Limb (tissue), 2 donors: Measurements from ENCODE around the gene TMED1.

ENCODE experiments used
- DNase-seq, 2 donors: peaks; one replicate each; pipeline ENCODE4 v3.0.0-alpha.2; 2016; ENCODE audit errors: extremely low spot score in 2 of 2

The TMED1 gene

DNA sequence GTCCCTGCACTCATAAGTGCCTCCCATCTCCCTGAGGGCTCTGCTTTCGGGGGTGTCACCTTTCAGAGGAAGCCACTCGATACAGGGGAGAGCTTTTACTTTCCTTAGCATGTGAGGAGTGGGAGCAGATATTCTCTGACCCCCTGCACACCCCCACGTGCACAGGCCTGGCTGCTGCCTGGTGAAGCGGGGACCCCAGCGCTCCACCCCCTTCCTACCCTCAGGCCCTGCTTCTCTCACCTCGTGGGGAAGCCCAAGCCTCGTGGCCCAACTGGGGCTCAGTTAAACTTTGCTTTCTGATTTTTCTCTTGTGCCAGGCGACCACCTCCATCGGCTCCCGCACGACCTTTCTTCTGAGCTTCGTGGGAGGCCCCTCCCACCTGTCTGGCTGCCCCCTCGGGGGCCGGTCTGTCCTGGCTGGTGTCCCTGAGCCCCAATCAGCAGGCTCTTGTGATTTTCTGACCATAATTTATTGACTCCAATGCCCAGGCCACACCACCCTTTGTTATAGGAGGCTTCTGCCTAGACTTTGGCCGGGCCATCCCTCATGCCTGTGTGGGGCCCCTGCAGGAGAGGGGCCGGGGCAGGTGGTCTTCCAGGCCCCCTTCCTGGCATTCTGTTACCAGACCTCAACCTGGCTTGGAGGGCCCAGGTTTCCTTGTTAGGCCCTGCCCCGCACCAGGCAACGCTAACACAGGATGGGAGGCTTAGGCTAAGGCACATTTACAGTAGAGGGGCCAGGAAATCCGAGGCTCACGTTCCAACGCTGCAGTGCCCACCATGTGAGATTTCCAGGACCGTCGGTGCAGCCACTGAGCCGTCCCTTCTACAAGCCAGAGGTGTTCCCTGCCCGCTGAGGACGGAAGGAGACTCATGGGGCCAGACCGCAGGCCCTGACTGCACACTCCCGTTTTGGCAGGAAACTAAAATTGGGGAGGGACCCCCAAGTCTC, 3.7 kb downstream of the TMED1 start:
- no peak for DNase-seq

DNA sequence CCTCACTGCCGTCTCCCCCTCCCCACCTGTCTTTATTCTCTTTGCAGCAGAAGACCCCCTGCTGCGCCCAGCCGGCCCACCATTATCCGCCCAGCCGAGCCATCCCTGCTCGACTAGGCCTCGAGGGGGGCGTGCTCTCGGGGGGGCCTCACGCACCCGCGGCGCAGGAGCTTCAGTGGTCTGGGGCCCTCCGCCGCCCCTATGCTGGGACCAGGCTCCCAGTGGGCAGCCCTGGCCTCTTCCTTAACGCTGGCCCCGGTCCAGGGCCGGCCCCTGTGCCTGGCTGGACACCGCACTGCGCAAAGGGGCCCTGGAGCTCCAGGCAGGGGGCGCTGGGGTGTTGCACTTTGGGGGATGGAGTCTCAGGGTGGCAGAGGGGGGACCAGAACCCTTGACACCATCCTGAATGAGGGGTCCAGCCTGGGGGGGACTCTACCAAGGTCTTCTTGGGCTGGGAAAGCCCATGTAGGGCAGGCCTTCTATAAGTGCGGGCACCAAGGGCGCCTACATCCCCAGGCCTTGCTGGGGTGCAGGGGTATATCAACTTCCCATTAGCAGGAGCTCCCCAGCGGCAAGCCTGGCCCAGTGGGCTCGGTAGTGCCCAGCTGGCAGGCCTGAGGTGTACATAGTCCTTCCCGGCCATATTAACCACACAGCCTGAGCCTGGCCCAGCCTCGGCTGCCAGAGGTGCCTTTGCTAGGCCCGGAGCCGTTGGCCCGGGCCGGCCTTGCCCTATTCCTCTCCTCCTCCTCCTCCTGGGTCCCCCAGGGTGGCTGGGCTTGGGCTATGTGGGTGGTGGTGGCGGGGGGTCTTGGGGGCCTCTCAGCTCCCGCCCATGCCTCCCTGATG, 4.9 kb downstream of the TMED1 start:
- DNase-seq, result peak in 1 of 2 donors; percentile 36

DNA sequence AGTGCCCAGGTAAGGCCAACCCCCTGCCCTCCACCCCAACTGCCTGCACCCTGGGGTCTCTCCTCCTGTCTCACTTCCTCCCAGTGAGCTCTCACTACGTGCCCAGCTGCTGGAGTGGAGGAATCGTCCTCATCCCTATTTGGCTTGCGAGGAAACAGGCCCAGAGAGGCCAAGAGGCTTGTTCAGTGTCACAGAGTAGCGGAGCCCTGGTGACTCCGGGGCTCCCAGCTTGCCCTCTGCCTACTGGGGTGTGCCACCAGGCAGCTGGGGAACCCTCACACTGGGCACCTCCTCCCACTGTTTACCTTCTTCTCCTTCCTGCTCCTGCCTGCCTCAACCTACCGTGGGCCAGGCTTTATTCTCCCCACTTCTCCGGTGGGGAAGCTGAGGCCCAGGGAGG, 5.6 kb downstream of the TMED1 start:
- no peak for DNase-seq

DNA sequence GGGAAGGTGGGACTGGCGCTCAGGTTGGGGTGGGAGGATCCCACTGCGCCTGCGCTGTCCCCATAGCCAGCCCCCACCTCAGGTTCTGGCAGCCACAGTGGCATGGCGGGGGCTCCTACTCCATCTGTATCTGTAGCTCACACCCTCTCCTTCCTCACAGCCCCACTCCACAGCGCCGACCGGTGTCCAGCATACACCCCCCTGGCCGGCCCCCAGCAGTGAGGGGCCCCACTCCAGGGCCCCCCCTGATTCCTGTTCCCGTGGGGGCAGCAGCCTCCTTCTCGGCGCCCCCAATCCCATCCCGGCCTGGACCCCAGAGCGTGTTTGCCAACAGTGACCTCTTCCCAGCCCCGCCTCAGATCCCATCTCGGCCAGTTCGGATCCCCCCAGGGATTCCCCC, 6.0 kb downstream of the TMED1 start:
- peak in 1 of 2 donors; percentile 33 for DNase-seq

DNA sequence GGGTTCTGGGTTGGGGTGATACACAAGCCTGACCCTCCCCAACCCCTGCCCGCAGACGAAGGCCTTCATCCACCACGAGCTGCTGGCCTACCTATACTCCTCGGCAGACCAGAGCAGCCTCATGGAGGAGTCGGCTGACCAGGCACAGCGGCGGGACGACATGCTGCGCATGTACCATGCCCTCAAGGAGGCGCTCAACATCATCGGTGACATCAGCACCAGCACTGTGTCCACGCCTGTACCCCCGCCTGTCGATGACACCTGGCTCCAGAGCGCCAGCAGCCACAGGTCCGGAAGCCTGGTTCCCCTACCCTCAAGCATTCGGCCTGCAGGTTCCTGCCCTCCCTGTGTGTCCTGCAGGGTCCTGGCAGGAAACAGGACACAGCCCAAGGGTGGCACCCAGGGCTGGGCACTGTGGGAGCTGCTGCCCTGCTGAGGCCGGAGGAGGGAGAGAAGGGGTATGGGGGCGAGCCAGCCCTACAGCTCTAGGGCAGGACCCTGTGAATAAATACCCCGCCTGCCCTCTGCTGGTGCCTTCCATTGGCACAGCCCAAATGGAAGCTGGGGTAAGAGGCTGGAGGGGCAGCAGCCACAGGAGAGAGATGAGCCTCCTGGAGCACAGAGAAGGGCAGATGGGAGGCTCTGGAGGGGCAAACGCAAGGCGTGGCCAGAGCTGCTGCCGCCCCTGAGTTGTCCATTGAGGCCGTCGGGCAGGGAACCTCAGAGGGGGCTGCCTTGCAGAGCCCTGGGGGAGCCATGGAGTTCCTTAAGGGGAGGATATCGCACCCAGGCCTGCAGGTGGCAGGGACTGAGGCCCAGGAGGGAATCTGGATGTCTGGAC, 6.8 kb downstream of the TMED1 start:
- no peak for DNase-seq

DNA sequence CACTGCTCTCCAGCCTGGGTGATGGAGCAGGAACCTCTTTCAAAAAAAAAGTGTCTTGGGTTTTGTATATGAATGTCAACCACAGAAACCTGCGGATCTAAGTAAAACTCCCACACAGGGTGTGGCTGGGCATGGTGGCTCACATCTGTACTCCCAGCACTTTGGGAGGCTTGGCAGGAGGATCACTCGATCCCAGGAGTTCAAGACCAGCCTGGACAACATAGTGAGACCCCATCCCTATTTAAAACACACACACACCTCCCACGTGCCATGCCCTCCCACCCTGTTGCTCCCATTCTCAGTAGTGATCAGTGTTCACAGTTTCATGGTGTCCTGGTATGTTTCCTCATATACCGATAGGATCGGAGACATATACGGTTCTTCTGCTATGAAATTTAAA, 9.2 kb downstream of the TMED1 start:
- DNase-seq, result no peak

DNA sequence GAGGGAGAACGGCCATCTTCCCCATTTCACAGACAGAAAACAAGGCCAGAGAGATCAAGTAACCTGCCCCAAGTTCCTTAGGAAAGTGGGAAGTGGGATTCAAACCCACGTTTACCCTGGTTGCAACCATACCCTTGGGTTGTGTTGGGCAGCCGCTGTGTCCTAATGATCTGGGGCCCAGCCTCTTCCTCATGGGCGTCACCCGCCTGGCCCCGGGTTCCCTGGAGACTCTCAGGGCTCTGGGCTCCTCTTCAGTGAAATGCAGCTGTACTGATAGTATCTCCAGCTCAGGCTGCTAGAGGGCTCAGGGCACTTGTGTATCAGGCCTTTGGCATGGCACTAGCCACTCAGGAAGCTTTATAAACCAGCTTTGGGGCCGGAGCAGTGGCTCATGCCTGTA, 9.8 kb downstream of the TMED1 start:
- no peak for DNase-seq

DNA sequence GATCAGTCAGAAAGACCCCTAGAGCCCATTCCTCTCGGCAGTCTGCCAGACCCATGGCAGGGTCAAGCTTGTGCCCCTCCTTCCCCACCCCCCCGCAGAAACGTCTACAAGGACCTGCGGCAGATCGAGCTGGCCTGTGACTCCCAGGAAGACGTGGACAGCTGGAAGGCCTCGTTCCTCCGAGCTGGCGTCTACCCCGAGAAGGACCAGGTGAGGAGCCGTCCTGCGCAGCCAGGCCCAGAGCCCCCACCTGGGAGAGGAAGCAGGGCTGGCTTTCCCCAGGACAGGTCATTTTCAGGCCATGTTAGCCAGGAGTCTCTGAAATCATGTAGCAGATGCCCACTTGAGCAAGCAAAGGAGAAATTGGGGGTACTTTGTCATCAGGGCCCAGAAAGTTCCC, 12.3 kb downstream of the TMED1 start:
- DNase-seq, result no peak

DNA sequence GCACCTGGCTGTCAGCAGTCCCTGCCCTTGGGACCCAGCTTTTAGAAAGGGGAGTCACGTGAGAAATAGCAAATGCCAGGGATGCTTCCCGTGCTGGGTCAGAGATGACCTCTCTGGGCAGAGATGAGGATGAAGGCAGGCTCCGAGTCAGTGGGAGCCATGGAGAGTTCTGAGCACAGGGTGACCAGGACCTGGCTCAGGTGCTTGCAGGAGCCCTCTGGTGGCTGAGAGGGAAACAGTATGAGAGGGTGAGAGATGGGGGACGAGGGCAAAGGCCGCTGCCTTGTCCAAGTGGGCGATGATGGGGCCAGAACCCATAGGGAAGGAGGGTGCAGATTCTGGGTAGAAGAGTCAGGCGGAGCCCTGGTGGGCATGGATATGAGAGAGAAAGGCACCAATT, 15.8 kb downstream of the TMED1 start:
- DNase-seq, result no peak

DNA sequence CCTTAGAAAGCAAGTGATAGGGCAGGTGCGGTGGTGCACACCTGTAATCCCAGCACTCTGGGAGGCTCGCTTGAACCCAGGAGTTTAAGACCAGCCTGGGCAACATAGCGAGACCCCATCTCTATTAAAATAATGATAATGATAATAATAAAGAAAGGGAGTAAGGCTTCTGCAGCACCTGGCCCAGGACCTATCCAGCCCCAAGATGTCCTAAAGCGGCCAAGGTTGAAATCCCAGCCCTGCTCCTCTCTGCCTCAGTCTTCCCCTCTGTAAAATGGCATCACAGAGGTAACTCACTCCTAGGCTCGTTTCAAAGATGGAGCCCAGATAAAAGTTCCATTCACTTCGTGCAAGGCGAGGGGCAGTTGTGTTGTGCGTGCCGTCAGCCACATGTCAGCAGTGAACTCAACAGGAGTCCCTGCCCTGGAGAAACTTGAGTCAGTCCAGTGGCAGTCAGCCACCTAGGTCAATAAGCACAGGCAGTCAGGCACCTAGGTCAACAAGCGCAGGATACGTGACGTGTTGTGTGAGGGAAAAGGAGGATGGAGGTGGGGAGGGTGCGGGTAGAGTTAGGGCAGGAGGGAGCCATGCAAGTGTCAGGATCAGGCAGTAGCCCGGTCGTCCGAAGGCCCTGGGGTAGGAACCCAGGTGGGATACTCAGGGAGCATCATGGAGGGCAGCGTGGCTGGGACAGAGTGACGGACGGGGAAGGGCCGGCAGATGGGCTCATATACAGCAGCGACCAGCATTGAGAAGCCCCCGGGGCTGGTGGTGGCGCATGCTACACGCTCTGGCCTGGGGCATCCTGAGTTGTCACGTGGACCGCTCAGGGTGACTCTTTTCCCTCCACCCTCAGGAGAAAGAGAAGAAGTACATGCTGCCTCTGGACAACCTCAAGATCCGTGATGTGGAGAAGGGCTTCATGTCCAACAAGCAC, 16.6 kb downstream of the TMED1 start:
- no peak for DNase-seq

DNA sequence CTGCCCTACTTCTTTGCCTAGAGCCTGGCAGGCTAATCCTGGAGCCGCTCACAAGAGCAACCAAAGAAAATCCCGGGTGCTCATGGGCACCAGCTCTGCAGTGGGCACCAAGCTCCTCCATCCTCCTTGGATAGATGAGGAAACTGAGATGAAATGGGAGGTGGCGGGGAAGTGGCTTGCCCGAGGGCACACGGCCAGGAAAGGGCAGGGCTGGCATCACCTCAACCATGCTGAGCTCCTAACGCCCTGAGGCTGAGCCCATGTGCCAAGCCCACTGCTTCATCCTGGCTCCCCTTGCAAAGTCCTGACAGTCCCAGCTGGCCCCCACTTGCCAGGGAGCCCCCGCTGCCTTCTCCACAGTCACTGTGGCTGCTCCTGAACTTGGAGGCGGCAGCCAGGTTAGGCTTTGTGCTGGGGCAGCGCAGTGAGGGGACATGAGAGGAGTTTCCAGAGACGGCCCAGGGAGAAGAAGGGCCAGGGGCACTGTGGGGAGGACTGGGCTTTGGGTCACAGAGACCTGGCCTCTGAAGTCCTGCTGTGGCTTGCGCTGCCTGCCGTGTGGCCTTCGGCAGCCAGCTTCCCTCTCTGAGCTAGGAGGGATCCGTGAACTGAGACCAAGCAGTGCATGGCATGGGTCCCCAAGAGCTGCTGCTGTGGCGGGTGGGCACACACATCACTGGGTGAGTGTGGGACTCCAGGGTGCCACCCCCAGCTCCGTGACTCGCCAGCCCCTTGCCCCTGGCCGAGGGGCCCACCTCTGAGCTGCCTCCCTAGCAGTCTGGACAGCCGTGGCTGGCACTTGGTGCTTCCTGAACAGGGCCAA, 17.5 kb downstream of the TMED1 start:
- no peak for DNase-seq

DNA sequence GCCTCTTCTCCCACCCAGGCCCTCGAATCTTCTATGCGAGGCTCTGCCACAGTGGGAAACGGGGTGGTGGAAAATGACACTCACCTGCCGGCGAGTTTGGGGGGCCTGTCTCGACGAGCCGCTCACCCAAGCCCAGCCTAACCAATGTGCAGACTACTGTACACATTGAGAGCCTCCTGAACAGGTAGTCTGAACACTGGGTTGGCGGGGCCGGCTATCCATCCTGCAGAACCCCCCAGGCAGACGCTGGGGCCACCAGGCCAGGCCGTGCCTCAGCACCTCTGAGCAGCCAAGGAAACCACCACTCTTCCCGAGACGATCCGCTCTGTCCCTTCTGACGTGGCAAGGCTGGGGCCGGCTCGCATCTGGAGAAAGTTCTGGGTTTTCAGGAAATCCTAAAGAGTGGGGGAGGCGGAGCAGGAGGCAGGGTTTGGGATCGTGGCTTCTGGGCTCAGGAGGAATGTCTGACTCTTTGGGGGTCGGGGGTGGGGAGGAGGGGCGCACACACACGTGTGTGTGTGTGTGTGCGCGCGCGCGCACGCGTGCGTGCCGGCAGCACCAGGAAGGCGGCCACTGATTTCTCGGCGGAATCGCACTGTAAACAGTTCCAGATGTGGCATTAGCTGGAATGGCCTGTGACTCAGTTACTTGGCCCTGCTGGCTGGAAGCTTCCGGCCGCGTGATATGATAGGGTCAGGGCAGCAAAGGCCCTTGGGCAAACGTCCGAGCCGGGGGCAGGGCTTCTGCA, 18.5 kb downstream of the TMED1 start:
- DNase-seq, result peak; percentile 77 to 85

DNA sequence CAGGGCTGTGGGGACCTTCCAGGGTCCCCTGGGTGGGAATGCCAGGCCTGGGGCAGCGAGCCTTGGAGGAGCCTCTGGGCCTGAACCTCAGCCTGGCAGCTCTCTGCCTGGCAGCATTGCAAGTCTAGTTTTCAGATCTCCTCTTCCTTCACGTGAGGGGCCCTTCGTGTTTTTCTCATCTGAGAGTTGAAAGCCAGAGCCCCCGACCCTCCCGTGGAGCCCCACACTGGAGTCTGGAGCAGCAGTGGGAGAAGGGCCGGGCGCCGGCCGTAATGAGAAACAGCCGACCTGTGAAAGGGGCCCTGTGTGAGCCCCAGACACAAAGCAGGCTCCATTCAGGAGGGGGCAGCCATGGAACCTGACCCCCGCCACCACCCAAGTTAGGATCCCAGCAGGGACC, 19.3 kb downstream of the TMED1 start:
- no peak for DNase-seq

DNA sequence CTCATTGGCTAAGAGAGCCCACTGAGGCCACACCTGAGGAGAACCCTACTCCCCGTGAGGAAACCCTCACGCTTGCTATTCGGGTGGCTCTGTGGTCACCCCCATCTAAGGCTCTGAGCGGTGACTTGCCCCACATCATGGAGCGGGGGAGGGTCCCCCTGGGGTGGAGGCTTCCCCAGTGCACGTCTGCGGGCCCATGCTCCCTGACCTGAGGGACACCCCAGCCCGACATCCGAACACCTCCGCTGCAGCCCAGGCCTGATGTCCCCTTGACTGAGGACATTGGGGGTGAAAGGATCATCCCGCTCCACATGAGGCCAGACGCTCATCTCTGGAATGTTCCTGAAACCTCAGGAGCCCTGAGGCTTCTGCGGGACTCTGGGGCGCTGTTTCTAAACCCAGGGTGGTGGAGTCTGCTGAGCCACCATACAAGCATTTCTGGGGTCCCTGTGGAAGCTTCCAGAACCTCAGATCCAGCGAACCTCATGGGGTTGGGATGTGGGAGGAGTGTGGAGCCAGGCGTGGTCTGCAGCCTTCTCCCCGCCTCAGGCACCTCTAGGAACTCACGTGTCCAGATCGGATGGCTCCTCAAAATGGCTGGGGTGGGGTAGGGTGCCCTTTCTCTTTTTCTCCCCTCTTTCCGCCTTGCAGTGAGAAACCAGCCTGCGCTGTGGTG, 19.9 kb downstream of the TMED1 start:
- no peak for DNase-seq

DNA sequence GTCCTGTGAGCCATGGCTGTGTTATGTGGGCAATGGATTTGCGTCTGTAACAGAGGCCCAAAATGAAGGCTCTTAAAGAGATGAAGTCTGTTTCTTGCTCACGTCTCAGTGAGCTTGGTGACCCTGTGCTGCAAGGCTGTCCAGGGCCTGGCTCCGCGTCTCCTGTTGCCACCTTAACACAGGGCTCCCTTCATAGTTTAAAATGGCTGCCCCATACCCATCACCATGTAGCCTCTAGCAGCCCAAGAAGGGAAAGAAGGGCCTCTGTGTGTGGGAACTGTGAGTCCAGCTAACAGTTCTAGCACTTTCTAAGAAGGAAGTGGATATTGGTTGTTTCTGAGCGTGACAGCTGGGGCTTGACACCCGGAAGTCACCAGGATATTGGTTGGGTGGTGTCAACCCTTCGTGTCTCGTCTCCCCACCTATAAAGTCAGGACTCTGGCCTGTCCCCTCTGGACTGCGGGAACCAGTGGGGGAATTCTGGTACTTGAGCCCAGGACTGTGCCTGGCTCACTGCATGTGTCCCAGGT, 20.9 kb downstream of the TMED1 start:
- no peak for DNase-seq

DNA sequence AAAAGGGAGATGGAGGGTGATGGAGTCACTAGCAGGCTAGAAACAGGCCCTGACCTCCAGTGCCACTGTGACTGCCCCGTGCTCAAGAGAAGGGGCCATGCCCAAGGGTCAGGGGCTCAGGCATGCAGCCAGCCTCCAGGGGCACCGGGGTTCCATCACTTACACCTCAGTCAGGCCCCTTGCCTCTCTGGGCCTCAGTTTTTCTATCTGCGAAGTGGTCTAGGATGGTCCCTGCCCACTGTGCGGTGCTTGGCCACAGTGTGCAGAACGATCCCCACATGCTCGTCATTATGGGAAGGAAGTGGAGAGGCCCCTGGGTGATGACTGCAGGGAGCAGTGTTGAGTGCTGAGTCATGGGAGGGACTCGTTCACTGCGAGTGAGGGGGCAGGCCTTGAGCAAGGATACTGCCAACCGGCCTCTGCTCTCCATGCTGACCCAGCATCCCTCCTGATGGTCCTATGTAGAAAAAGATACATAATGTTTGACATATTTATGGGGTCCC, 23.1 kb downstream of the TMED1 start:
- DNase-seq, result no peak

DNA sequence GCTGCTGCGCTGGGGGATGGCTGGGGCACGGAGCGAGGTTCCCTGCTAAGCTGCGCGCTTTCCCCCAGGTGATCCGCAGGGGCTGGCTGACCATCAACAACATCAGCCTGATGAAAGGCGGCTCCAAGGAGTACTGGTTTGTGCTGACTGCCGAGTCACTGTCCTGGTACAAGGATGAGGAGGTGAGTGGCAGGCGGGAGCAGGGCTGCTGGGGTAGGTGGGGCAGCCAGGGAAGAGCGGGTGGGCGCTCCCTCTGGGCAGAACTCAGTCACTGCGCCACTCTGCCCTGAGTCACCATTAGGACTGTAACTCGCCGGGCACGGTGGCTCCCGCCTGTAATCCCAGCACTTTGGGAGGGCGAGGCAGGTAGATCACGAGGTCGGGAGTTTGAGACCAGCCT, 23.8 kb downstream of the TMED1 start:
- no peak for DNase-seq
